ENCODE results near the gene MIGA2.

- TF ChIP-seq CTCF (IDR thresholded peaks at IDR 0.05 in 2 of 3, conservative IDR thresholded peaks at IDR 0.05 in 1 of 3; ENCODE audit: borderline replicate concordance in 1 of 3, insufficient read depth in 1 of 3, low read depth in 2 of 3, low read length in 2 of 3) (no peak), YY1 (IDR thresholded peaks at IDR 0.05; ENCODE audit: extremely low read depth, insufficient replicate concordance, low read depth, low read length) (no peak), EZH2phosphoT487 (IDR thresholded peaks at IDR 0.05; ENCODE audit: borderline replicate concordance) (no peak), POLR2AphosphoS5 (IDR thresholded peaks at IDR 0.05; ENCODE audit: low read depth, low read length) (no peak), SRF (IDR thresholded peaks at IDR 0.05; ENCODE audit: low read depth) (no peak), POLR2A (IDR thresholded peaks at IDR 0.05; ENCODE audit: borderline replicate concordance, extremely low read depth, insufficient read depth, insufficient read length) (no peak), EGR1 (IDR thresholded peaks at IDR 0.05; ENCODE audit: low read depth) (no peak), TCF7L2 (IDR thresholded peaks at IDR 0.05; ENCODE audit: borderline replicate concordance, extremely low read depth, insufficient read depth, insufficient read length) (no peak), MAX (IDR thresholded peaks at IDR 0.05) (no peak)
- TF ChIP-seq, protein P1, sequence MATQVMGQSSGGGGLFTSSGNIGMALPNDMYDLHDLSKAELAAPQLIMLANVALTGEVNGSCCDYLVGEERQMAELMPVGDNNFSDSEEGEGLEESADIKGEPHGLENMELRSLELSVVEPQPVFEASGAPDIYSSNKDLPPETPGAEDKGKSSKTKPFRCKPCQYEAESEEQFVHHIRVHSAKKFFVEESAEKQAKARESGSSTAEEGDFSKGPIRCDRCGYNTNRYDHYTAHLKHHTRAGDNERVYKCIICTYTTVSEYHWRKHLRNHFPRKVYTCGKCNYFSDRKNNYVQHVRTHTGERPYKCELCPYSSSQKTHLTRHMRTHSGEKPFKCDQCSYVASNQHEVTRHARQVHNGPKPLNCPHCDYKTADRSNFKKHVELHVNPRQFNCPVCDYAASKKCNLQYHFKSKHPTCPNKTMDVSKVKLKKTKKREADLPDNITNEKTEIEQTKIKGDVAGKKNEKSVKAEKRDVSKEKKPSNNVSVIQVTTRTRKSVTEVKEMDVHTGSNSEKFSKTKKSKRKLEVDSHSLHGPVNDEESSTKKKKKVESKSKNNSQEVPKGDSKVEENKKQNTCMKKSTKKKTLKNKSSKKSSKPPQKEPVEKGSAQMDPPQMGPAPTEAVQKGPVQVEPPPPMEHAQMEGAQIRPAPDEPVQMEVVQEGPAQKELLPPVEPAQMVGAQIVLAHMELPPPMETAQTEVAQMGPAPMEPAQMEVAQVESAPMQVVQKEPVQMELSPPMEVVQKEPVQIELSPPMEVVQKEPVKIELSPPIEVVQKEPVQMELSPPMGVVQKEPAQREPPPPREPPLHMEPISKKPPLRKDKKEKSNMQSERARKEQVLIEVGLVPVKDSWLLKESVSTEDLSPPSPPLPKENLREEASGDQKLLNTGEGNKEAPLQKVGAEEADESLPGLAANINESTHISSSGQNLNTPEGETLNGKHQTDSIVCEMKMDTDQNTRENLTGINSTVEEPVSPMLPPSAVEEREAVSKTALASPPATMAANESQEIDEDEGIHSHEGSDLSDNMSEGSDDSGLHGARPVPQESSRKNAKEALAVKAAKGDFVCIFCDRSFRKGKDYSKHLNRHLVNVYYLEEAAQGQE (IDR thresholded peaks at IDR 0.05; ENCODE audit: low read depth) = no peak
Measured at GRCh38 chr9:129107651-129108050, 71.2 kb downstream of the MIGA2 start.
